SHP77 (cell line): ENCODE data around the gene RXYLT1.
"Not testable (repeated sequence)": the region's sequence is repeated elsewhere in the genome, so short reads cannot be mapped to it uniquely, and the experiment has no call there.

Source experiments
- DNase-seq, 2 experiments: peaks; one replicate each; lab custom pipeline; 2025; lab: John Stamatoyannopoulos, UW

Gene RXYLT1

GRCh38 chr12:63804746-63805145 lies 25.0 kb downstream of the RXYLT1 start:
- DNase-seq: no peak

- DNase-seq: peak; percentile 33 to 71
Observed at GRCh38 chr12:63805704-63806672, 26.3 kb downstream of the RXYLT1 start.

- no peak for DNase-seq
Observed at GRCh38 chr12:63808631-63809030, 28.9 kb downstream of the RXYLT1 start.

GRCh38 chr12:63809566-63809965 lies 29.9 kb downstream of the RXYLT1 start:
- no peak for DNase-seq

GRCh38 chr12:63811334-63811733 lies 31.6 kb downstream of the RXYLT1 start:
- DNase-seq: no peak

- no peak for DNase-seq
Observed at GRCh38 chr12:63811755-63812154, 32.0 kb downstream of the RXYLT1 start.

GRCh38 chr12:63814146-63814772 lies 34.5 kb downstream of the RXYLT1 start:
- no peak for DNase-seq

GRCh38 chr12:63815482-63815852 lies 35.8 kb downstream of the RXYLT1 start:
- DNase-seq: no peak

- DNase-seq: no peak
Observed at GRCh38 chr12:63816031-63816430, 36.3 kb downstream of the RXYLT1 start.

GRCh38 chr12:63820427-63820826 lies 40.7 kb downstream of the RXYLT1 start:
- no peak for DNase-seq

GRCh38 chr12:63821781-63822251 lies 42.1 kb downstream of the RXYLT1 start:
- no peak for DNase-seq

GRCh38 chr12:63822352-63822751 lies 42.6 kb downstream of the RXYLT1 start:
- no peak for DNase-seq

GRCh38 chr12:63823040-63823439 lies 43.3 kb downstream of the RXYLT1 start:
- no peak for DNase-seq

GRCh38 chr12:63826006-63826585 lies 46.4 kb downstream of the RXYLT1 start:
- peak; percentile 25 to 51 for DNase-seq

- no peak for DNase-seq
Observed at GRCh38 chr12:63828867-63829266, 49.2 kb downstream of the RXYLT1 start.

- no peak for DNase-seq
Observed at GRCh38 chr12:63836046-63836445, 56.3 kb downstream of the RXYLT1 start.

- no peak for DNase-seq
Observed at GRCh38 chr12:63836936-63837335, 57.2 kb downstream of the RXYLT1 start.

- DNase-seq: no peak
Observed at GRCh38 chr12:63838411-63838810, 58.7 kb downstream of the RXYLT1 start.

GRCh38 chr12:63841011-63841410 lies 61.3 kb downstream of the RXYLT1 start:
- DNase-seq: no peak

- no peak for DNase-seq
Observed at GRCh38 chr12:63841571-63841970, 61.9 kb downstream of the RXYLT1 start.

GRCh38 chr12:63842750-63843149 lies 63.0 kb downstream of the RXYLT1 start:
- DNase-seq: not testable (repeated sequence)

GRCh38 chr12:63843254-63843720 lies 63.6 kb downstream of the RXYLT1 start:
- no peak for DNase-seq
